GM12864 (cell line): ENCODE measurements around the gene GPR6.

Experiments
- DNase-seq: peaks from one replicate; pipeline ENCODE4 v3.0.0-alpha.2; 2011; ENCODE audit warnings: low read depth
- H3K4me3 ChIP-seq: 2 replicates; pipeline ENCODE4 v1.5.1; 2011; ENCODE audit warnings: mild to moderate bottlenecking, low read depth, low read length, control low read depth
- CTCF ChIP-seq: IDR thresholded peaks from 2 replicates; pipeline ENCODE4 v1.5.1; 2011; ENCODE audit warnings: low read depth, mild to moderate bottlenecking, moderate library complexity, low read length, control low read depth, inconsistent platforms; ENCODE audit errors: missing control alignments

Gene GPR6

GRCh38 chr6:110018486-110018885 is 40.4 kb downstream of the GPR6 start:
- H3K4me3 ChIP-seq, result no peak overlapping the region
- no peak for TF ChIP-seq CTCF
- DNase-seq, result no peak

GRCh38 chr6:110020888-110021287 is 42.8 kb downstream of the GPR6 start:
- no peak overlapping the region for H3K4me3 ChIP-seq
- no peak for DNase-seq
- no peak for TF ChIP-seq CTCF

GRCh38 chr6:110029144-110029543 is 51.0 kb downstream of the GPR6 start:
- no peak overlapping the region for H3K4me3 ChIP-seq
- no peak for DNase-seq
- no peak for TF ChIP-seq CTCF
